ENCODE results near the gene CACTIN. TPM values are rescaled to one million over a fixed set of nuclear protein-coding genes. Genes with fewer than 3 reads are reported as not detected.

The CACTIN gene
- total RNA-seq, 4 donors from 2014 or later = 6.8 to 28.4 (median 20.7) TPM

- intact Hi-C loops (cut with DNase I; ENCODE audit: low total_unique reads) = no loop called here
- Histone ChIP-seq H3K36me3 (no peaks in the 10 kb centered on the region), H3K27ac (peak overlapping the region; percentile 95 to 98), H3K9me3 (no peaks in the 10 kb centered on the region), H3K4me1 (peaks cover 13 to 38% of the 10 kb centered on the region in 2 donors), H3K4me3 (peak overlapping the region; percentile 29 to 35), H3K27me3 (no peaks in the 10 kb centered on the region)
- peak; percentile 49 to 55 for DNase-seq
- TF ChIP-seq CTCF (IDR thresholded peaks at IDR 0.05) (peak in 2 of 4 experiments; percentile 12 to 32), POLR2A (IDR thresholded peaks at IDR 0.05) (no peak)
These were observed 45.3 kb upstream of the CACTIN start for GRCh38 chr19:3671680-3672574.

- intact Hi-C loops (cut with DNase I; ENCODE audit: low total_unique reads) = no loop called here
- Histone ChIP-seq H3K27ac (peak overlapping the region; percentile 95 to 98), H3K9me3 (no peaks in the 10 kb centered on the region), H3K4me3 (peak overlapping the region; percentile 29 to 35), H3K4me1 (peaks cover 13 to 38% of the 10 kb centered on the region in 2 donors), H3K36me3 (no peaks in the 10 kb centered on the region), H3K27me3 (no peaks in the 10 kb centered on the region)
- DNase-seq = peak; percentile 91 to 92
- TF ChIP-seq CTCF (IDR thresholded peaks at IDR 0.05) (peak in 1 of 4 experiments; percentile 16), POLR2A (IDR thresholded peaks at IDR 0.05) (peak; percentile 64 to 78)
These were observed 44.4 kb upstream of the CACTIN start for GRCh38 chr19:3670796-3671679.

- no peaks in the 10 kb centered on the region for H3K9me3 ChIP-seq
- TF ChIP-seq CTCF (IDR thresholded peaks at IDR 0.05) (no peak), POLR2A (IDR thresholded peaks at IDR 0.05) (peak; percentile 93 to 98)
- no peaks in the 10 kb centered on the region for H3K27me3 ChIP-seq
- peak; percentile 91 to 96 for DNase-seq
- peaks cover 13 to 38% of the 10 kb centered on the region in 2 donors for H3K4me1 ChIP-seq
- H3K36me3 ChIP-seq = no peaks in the 10 kb centered on the region
- peak overlapping the region; percentile 95 to 98 for H3K27ac ChIP-seq
- peak overlapping the region; percentile 29 to 35 for H3K4me3 ChIP-seq
- intact Hi-C loops (cut with DNase I; ENCODE audit: low total_unique reads) = no loop called here
These were observed 43.6 kb upstream of the CACTIN start for GRCh38 chr19:3669947-3670795.

GRCh38 chr19:3669082-3669946 lies 42.7 kb upstream of the CACTIN start:
- Histone ChIP-seq H3K27me3 (no peaks in the 10 kb centered on the region), H3K9me3 (no peaks in the 10 kb centered on the region), H3K27ac (peak overlapping the region; percentile 95 to 98), H3K36me3 (no peaks in the 10 kb centered on the region), H3K4me1 (peaks cover 13 to 38% of the 10 kb centered on the region in 2 donors), H3K4me3 (peak overlapping the region; percentile 29 to 35)
- intact Hi-C loops (cut with DNase I; ENCODE audit: low total_unique reads) = no loop called here
- TF ChIP-seq CTCF (IDR thresholded peaks at IDR 0.05) (no peak), POLR2A (IDR thresholded peaks at IDR 0.05) (no peak)
- DNase-seq = peak in 1 of 2 donors; percentile 48

Measured in uterus (tissue), 4 donors.